GM18505 (cell line): ENCODE results near the gene HOXA11.

Experiments
- ATAC-seq: cut with Tn5 transposase; IDR thresholded peaks from one replicate; pipeline ENCODE4 v1.9.1; 2021; ENCODE audit not compliant: unreplicated experiment
- POLR2A ChIP-seq: IDR thresholded peaks from 4 replicates; pipeline ENCODE4 v1.6.1; 2011; ENCODE audit warnings: borderline replicate concordance; ENCODE audit not compliant: insufficient read depth, insufficient read length; ENCODE audit errors: extremely low read depth

HOXA11 gene

DNA sequence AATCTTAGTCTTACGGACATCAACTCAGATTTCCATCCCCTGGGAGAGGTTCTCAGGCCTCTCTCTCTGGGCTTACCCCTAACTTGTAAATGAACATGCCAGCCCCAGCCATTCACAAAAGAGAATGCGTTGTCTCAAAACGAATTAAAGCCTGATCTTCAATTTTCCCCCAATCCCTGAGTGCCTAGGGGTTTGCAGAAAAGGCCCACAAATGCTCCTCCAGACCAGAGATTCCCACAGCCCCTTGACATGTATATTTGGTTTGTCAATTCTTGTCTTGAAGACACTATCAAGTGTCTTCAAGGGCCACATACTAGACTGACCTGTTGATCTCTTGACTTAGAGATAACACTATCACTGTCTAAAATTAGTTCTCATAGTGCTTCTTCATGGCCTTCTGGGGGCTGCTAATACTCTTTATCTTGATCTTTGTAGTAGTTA is 26.8 kb upstream of the HOXA11 start:
- no peak for TF ChIP-seq POLR2A
- ATAC-seq: no peak

DNA sequence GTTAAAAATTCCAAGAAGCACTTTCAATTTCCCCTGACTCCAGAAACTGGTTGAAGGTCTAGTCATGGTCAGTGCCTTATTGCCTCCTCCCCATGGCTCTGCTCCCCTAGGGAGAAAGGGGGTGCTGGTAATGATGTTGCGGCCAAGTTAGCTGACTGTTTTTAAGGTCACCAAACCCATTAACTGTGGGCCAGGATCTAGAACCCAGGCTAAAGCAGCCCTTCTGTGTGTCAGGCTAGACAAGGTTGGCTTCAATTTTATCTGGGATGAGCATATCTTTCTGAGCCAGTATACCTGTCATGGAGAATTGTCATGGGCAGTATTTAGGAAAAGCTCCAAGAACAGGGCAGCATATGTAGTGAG is 26.0 kb upstream of the HOXA11 start:
- no peak for ATAC-seq
- TF ChIP-seq POLR2A: no peak

- ATAC-seq: no peak
- no peak for TF ChIP-seq POLR2A
Measured at GRCh38 chr7:27210441-27211083, 25.5 kb upstream of the HOXA11 start.

- no peak for TF ChIP-seq POLR2A
- no peak for ATAC-seq
Measured at GRCh38 chr7:27209933-27210440, 25.0 kb upstream of the HOXA11 start.

GRCh38 chr7:27208998-27209397 is 24.0 kb upstream of the HOXA11 start:
- no peak for ATAC-seq
- TF ChIP-seq POLR2A: no peak

DNA sequence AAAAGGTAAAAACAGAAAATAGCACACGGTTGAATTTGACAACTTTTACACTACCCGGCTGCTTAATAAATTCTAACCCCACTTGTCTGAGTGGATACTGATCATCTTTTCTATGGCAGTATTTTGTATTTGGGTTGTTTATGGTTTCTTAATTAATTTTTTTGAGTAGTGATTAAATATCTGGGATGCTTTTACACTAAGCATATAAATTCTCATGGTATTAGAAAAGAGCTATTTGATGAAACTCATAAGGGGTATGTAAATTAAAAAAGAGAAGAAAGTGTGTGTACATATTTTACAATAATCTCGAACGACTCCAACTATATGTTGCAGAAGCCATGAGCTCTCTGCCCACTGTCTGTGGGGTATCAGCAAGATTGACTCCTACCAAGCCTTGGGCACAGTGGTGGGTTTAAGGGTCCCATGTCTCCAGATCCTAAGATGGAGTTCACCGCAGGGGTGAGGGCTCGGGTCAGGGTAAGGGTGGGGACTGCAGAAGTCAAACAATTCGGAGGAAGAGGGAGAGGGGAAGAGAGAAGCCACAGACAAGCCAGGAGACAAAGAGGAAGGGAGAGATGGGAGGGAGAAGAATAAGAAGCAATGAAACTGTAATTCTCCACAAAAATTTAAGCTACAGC is 22.4 kb upstream of the HOXA11 start:
- no peak for ATAC-seq
- no peak for TF ChIP-seq POLR2A

DNA sequence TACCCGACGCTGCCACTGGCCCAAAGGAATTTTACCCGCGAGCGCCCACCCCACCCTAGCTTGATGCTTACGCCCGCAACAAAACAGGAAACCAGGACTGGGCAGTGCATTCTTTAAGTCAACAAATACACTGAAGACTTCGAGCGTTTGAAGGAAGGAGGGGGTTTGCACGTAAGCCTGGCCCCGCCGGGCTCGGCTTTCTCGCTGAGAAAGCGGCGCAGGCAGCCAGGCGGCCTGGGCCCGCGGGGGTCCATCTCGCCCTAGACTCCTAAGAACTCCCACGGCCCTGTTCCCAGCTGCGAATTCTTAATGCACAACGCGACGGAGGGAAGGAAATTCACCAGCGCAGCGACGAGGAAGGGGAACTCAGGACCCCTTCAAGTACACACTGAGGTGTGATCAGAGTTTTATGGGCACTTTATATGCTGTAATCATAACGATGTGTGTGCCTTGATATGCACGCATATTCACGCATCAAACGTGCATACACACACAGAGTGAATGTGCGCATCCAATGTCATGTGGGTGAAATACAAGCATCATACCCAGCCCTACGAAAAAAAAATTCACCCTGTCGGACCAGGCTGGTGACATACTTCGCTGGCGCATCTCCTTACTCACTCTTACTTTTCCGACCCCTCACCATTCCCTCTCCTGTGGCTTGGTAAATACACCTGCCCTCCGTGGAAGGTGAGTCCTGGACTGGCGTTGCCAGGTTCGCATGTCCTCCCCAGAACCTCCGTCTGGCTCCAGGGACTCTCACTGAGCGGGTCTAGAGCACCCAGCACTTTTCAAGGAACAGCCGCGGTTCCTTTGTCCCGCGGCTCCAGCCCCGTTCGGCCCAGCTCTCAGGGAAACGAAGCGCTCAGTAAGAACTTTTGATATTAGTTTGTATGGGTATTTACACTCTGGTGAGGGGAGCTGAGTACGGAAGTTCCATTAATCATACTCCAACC is 20.6 kb upstream of the HOXA11 start:
- ATAC-seq: no peak
- TF ChIP-seq POLR2A: no peak

- TF ChIP-seq POLR2A: no peak
- no peak for ATAC-seq
Measured at GRCh38 chr7:27204851-27205322, 19.9 kb upstream of the HOXA11 start.

GRCh38 chr7:27203964-27204594 is 19.0 kb upstream of the HOXA11 start:
- no peak for TF ChIP-seq POLR2A
- ATAC-seq: no peak

DNA sequence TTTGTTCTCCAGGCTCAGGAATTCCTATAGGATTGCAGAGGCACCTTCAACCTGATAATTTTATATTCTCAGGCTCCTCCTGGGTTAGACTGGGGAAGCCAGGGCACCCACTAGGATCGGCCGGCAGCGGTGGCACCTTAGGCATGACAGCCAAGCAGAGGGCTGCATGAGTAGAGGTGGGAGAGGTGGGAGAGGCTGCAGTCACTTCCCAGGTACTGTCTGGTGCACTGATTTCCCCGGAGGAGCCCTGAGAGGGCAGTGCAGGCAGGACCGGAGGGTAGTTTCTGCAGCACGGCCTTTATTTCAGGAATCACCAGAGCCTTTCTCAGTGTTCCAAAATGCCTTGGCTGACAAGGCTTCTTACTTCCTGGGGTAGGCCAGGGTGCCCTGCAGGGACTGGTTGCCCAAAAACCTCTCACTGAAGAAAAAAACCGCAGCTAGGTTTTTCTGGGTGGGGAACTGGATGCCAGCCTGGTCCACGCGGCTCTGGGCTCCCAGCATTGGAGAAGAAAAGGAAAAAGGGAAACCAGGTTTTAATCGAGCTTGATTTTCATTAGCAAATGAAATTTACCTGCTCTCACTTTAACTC is 18.4 kb upstream of the HOXA11 start:
- TF ChIP-seq POLR2A: no peak

DNA sequence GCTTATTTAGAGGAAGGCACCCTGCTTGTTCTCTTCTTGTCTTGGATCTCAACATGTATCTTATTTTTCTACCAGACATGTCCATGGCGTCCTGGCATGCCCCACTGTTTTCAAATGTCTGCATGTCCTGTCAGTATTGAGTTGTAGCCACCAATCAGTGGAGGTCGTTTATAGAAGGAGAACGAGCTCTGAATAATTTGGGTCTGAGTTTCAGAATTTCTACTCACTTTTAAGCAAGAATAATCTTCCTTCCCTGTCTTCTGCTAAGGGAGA is 17.8 kb upstream of the HOXA11 start:
- no peak for TF ChIP-seq POLR2A

More for the DNA sequence above, 18.4 kb upstream of the HOXA11 start:
- ATAC-seq: no peak

GRCh38 chr7:27202018-27202861 is 17.2 kb upstream of the HOXA11 start:
- no peak for ATAC-seq
- no peak for TF ChIP-seq POLR2A

More for the DNA sequence above, 17.8 kb upstream of the HOXA11 start:
- ATAC-seq: no peak
